K562 (cell line): ENCODE data around the gene YJU2. TPM values are rescaled to one million over a fixed set of nuclear protein-coding genes. Genes with fewer than 3 reads are reported as not detected.

Experiments
- ATAC-seq: fragments of 200-7000 bp; cut with Tn5 transposase; 3 replicates; pipeline ENCODE4 v1.9.1; 2020; ENCODE audit warnings: moderate library complexity
- BruUV-seq: library from RNA; stranded (reverse); fragments of 400-500 nt; replicated peaks from 2 replicates; lab custom pipeline; 2021; lab: Mats Ljungman, UMichigan
- CTCF ChIA-PET: fragments of 300-600 bp; formaldehyde crosslinking; extraction: SDS; loops from one replicate; lab custom pipeline; 2021; ENCODE audit warnings: low intra/inter-chr PET ratio; lab: Yijun Ruan, JAX
- POLR2A ChIA-PET: fragments of 300-600, 350-650 bp; sonication (Branson Sonifier 250); formaldehyde crosslinking; extraction: SDS; loops from one replicate; lab custom pipeline; 2021; ENCODE audit warnings: antibody characterized with exemption, inconsistent platforms; lab: Yijun Ruan, JAX
- DNase-seq, 4 experiments: peaks; one replicate each; pipeline versions ENCODE4 v3.0.0 to v3.0.0-alpha.2; 2011 to 2018; ENCODE audit warnings: low spot score in 3 of 4, mixed read lengths in 3 of 4; ENCODE audit errors: extremely low read depth in 1 of 4
- FAIRE-seq: peaks from 2 replicates; lab custom pipeline; 2011; peaks lifted over from hg19 to GRCh38; lab: Jason Lieb, UNC
- H2AFZ ChIP-seq: 2 replicates; pipeline ENCODE4 v1.6.0; 2011; ENCODE audit warnings: low read depth, low read length, control low read depth, inconsistent platforms
- H3K27ac ChIP-seq: fragments of 200-600 bp; 3 replicates; pipeline ENCODE4 v1.8.0; 2011; ENCODE audit warnings: low read depth, mild to moderate bottlenecking, control low read depth, inconsistent platforms, low read length, moderate library complexity, mixed read lengths; ENCODE audit errors: extremely low read depth
- H3K27me3 ChIP-seq, 2 experiments: fragments of 300-600 bp in 1 of 2; 2 replicates in 1 of 2; 3 replicates in 1 of 2; pipeline versions ENCODE4 v1.6.0 to v1.8.0; 2011; ENCODE audit warnings: inconsistent platforms in 2 of 2, low read length in 2 of 2, mild to moderate bottlenecking in 1 of 2, mixed read lengths in 1 of 2, moderate library complexity in 1 of 2; ENCODE audit not compliant: control insufficient read depth in 2 of 2, insufficient read depth in 2 of 2
- H3K36me3 ChIP-seq: fragments of 300-600 bp; 3 replicates; pipeline ENCODE4 v1.8.0; 2011; ENCODE audit warnings: mild to moderate bottlenecking, low read length, inconsistent platforms; ENCODE audit not compliant: control insufficient read depth, insufficient read depth
- H3K4me1 ChIP-seq, 2 experiments: fragments of 200-600 bp in 1 of 2; replicated peaks in 1 of 2; 2 replicates in 1 of 2; 3 replicates in 1 of 2; pipeline versions ENCODE4 v1.5.1 to v1.8.0; 2011; ENCODE audit warnings: inconsistent platforms in 2 of 2, low read length in 2 of 2, mild to moderate bottlenecking in 1 of 2, mixed read lengths in 1 of 2, moderate library complexity in 1 of 2; ENCODE audit not compliant: control insufficient read depth in 2 of 2, insufficient read depth in 2 of 2
- H3K4me2 ChIP-seq: 2 replicates; pipeline ENCODE4 v1.6.1; 2011; ENCODE audit warnings: low read length, control low read depth, inconsistent platforms, mixed read lengths; ENCODE audit not compliant: insufficient read depth
- H3K4me3 ChIP-seq: fragments of 200-600 bp; sonication (generic), shearing (Covaris generic); 2 replicates; pipeline ENCODE4 v1.5.1; 2016; ENCODE audit warnings: control low read depth, inconsistent platforms
- H3K79me2 ChIP-seq: fragments of 200-600 bp; 3 replicates; pipeline ENCODE4 v1.8.0; 2011; ENCODE audit warnings: low read length, inconsistent platforms; ENCODE audit not compliant: control insufficient read depth, insufficient read depth
- H3K9ac ChIP-seq, 2 experiments: 2 replicates each; pipeline versions ENCODE4 v1.6.0 to v1.6.1; 2011; ENCODE audit warnings: low read depth in 2 of 2, low read length in 2 of 2, control low read depth in 1 of 2, inconsistent platforms in 1 of 2, mild to moderate bottlenecking in 1 of 2, mixed read lengths in 1 of 2; ENCODE audit not compliant: insufficient read depth in 1 of 2
- H3K9me1 ChIP-seq: one replicate; pipeline ENCODE4 v1.6.0; 2011; ENCODE audit warnings: inconsistent platforms, mild to moderate bottlenecking, low read length, moderate library complexity; ENCODE audit not compliant: control insufficient read depth, insufficient read depth
- H3K9me3 ChIP-seq: replicated peaks from 2 replicates; pipeline ENCODE4 v1.5.1; 2011; ENCODE audit warnings: low read depth, low read length, inconsistent platforms; ENCODE audit not compliant: control insufficient read depth, insufficient read depth
- H4K20me1 ChIP-seq: replicated peaks from 2 replicates; pipeline ENCODE4 v1.6.1; 2011; ENCODE audit warnings: low read length, inconsistent platforms, mixed read lengths; ENCODE audit not compliant: control insufficient read depth, insufficient read depth
- BCOR ChIP-seq: fragments of 450-650 bp; IDR thresholded peaks from 2 replicates; pipeline ENCODE4 v1.6.1; 2016
- CC2D1A ChIP-seq: fragments of 450-650 bp; IDR thresholded peaks from 2 replicates; pipeline ENCODE4 v1.6.1; 2017; ENCODE audit warnings: mild to moderate bottlenecking
- KDM1A ChIP-seq, 2 experiments: fragments of 450-650 bp; IDR thresholded peaks; 2 replicates each; pipeline ENCODE4 v1.6.1; 2016; ENCODE audit warnings: mild to moderate bottlenecking in 2 of 2
- RBM25 ChIP-seq: fragments of 200-400 bp; formaldehyde crosslinking; IDR thresholded peaks from 2 replicates; pipeline ENCODE4 v1.6.1; 2018; ENCODE audit warnings: low read length, low read depth, moderate library complexity; ENCODE audit not compliant: severe bottlenecking
- SMARCA5 ChIP-seq: fragments of 450-650 bp; IDR thresholded peaks from 2 replicates; pipeline ENCODE4 v1.6.1; 2016
- WGBS: fragments of 100-300 bp; shearing (Covaris generic); methylation state at CpG from one replicate; pipeline ENCODE4 v1.1.6; 2016; ENCODE audit warnings: low coverage, mixed read lengths; ENCODE audit not compliant: insufficient coverage; ENCODE audit errors: missing lambda C conversion rate; 5-methylcytosine and 5-hydroxymethylcytosine counted together
- in situ Hi-C: fragments of 300-500 bp; cut with MboI; formaldehyde crosslinking; loops from 4 replicates; pipeline ENCODE4 v1.15.0; 2018; ENCODE audit warnings: inconsistent platforms, mixed read lengths
- intact Hi-C: fragments of 100-400 bp; cut with micrococcal nuclease; formaldehyde crosslinking; loops from 2 replicates; pipeline ENCODE4 v1.14.2; 2022
- polyA plus RNA-seq, 8 experiments: library from polyadenylated mRNA; depleted of rRNA in 4 of 8; stranded (reverse) in 5 of 8; unstranded in 3 of 8; fragments of >200 nt; fragmentation: Nextera tagmentation in 2 of 8; fragmentation: Illumina TruSeq in 1 of 8; extraction: Ambion mirVana in 2 of 8; extraction: Trizol in 1 of 8; gene quantifications; 2 replicates each; pipeline versions ENCODE4 v1.2.1 to v1.2.3, GENCODE V29; 2011 to 2014; ENCODE audit warnings: inconsistent platforms in 1 of 8, missing spikeins in 1 of 8
- total RNA-seq, 7 experiments: library from RNA; depleted of rRNA in 6 of 7; stranded (reverse); fragments of >200 nt in 6 of 7; fragmentation: Illumina TruSeq in 2 of 7; extraction: Trizol in 2 of 7; gene quantifications; 2 replicates each; pipeline versions ENCODE4 v1.2.1 to v1.2.3, GENCODE V29; 2011 to 2021; ENCODE audit warnings: low replicate concordance in 1 of 7
- TF ChIP-seq, protein P1 (sequence below): fragments of 450-650 bp; IDR thresholded peaks from 2 replicates; pipeline ENCODE4 v1.6.1; 2016

The YJU2 gene
- total and polyA plus RNA-seq, 9 of the 15 experiments (the other 6 are each of a cell fraction or from before 2014, with no cell fraction given), result 0.41 to 34.9 (median 19.3) TPM

DNA sequence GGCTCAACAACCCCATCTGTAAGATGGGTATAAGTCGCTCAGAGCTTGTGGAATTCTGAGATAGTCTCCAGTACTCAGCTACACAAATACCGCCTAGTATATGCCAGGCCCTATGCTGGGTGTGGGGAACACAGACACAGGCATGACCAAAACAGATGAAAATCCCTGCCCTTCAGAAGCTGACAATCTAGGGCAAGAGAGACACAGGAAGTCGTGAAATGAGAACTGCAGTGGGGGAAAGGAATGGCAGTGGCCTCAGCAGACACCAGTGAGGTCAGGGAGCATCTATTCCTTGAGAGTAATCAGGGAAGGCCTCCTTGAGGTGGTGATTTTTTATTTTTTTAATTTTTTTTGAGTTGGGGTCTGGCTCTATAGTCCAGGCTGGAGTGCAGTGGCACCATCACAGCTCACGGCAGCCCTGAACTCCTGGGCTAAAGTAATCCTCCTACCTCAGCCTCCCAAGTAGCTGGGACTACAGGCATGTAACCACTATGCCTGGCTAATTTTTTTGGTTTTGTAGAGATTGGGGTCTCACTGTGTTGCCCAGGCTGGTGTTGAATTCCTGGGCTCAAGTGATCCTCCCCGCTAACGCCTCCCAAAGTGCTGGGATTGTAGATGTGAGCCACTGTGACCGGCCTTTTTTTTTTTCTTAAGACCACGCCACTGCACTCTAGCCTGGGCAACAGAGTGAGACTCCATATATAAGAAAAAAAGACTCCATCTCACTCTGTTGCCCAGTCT lies 52.1 kb downstream of the YJU2 start (continued):
- TF ChIP-seq, protein P1, sequence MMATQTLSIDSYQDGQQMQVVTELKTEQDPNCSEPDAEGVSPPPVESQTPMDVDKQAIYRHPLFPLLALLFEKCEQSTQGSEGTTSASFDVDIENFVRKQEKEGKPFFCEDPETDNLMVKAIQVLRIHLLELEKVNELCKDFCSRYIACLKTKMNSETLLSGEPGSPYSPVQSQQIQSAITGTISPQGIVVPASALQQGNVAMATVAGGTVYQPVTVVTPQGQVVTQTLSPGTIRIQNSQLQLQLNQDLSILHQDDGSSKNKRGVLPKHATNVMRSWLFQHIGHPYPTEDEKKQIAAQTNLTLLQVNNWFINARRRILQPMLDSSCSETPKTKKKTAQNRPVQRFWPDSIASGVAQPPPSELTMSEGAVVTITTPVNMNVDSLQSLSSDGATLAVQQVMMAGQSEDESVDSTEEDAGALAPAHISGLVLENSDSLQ, result no peak

DNA sequence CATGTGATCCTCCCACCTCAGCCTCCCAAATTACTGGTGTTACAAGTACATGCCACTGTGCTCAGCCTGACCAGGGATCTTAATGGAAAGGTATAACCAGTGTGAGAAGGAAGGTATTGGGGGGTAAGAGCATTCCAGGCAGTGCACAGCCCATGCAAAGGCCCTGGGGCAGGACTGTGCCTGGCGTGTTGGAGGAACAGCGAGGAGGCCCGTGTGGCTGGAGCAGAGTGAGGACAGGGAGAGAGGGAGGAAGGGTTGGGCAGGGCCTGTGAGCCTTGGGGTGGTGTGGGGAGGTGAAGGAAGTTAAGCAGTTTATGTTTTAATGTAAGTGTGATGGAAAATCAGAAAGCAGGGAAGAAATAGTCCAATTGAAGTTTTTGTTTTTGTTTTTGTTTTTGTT lies 53.7 kb downstream of the YJU2 start:
- no peak overlapping the region for H3K9ac ChIP-seq
- no peaks in the 10 kb centered on the region for H3K36me3 ChIP-seq
- peaks cover 0 to 3% of the 10 kb centered on the region in 2 experiments; a peak in 1 of 5 replicates for H3K27me3 ChIP-seq
- no peak overlapping the region for H2AFZ ChIP-seq
- BruUV-seq, result no TSS peak
- H3K9me3 ChIP-seq, result no peaks in the 10 kb centered on the region
- H4K20me1 ChIP-seq, result no peaks in the 10 kb centered on the region
- H3K9me1 ChIP-seq, result no peaks in the 10 kb centered on the region
- FAIRE-seq (no peak), ATAC-seq (no peak), DNase-seq (no peak)
- intact Hi-C loops (no loop called here), in situ Hi-C loops (no loop called here)
- CTCF ChIA-PET, result no interaction called here
- no peak overlapping the region for H3K4me3 ChIP-seq
- POLR2A ChIA-PET, result no interaction called here
- H3K27ac ChIP-seq, result no peak overlapping the region
- no peak overlapping the region for H3K4me2 ChIP-seq
- no peaks in the 10 kb centered on the region for H3K79me2 ChIP-seq
- WGBS, result 63% methylated on average over 3 of the region's 3 CpGs
- TF ChIP-seq BCOR (peak; percentile 81), RBM25 (peak; percentile 72), KDM1A (IDR thresholded peaks at IDR 0.05) (peak; percentile 13 to 44; a peak in 1 of 4 replicates), SMARCA5 (peak; percentile 90), CC2D1A (no peak)
- H3K4me1 ChIP-seq, result peaks cover 7 to 29% of the 10 kb centered on the region in 2 experiments; a peak in 4 of 5 replicates
